Activated gamma-delta T cell treated with Interleukin-2 at 50 U/mL for 16 hours (primary cell): Measurements from ENCODE around the gene SYTL3.

Source experiments
- DNase-seq: peaks from one replicate; pipeline ENCODE4 v3.0.0-alpha.2; 2020

SYTL3 gene

DNA sequence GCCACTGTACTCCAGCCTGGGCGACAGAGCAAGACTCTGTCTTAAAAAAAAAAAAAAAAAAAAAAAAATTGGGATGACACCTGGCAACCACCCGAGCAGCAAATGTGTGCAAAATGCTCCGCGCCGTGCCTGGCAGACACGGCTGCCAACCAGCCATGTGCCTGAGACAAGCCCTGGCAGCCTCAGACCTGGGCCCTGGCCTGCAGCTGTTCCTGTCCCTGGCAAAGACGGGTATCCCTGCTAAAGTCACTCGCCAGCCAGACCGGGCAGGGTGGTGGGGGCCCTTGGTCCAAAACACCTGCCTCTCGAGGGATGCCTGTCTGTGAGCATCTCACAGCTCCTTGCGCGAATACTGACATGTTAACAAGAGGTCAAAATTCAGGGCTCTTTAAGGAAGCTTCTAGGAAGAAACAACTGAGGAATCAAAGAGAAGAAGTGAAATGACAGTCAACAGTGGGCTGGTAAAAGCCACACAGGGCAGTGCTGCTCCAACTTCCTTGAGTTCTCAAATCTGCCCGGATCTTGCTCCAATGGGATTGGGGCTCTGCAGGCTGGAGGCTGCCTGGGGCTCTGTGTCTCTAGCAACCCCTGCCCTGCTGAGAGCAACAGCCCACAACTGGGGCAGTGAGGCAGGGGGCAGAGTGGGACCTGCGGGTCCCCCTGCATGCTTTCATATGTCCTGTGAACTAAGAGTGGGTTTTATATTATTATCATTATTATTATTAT, 53.4 kb downstream of the SYTL3 start:
- DNase-seq: no peak

DNA sequence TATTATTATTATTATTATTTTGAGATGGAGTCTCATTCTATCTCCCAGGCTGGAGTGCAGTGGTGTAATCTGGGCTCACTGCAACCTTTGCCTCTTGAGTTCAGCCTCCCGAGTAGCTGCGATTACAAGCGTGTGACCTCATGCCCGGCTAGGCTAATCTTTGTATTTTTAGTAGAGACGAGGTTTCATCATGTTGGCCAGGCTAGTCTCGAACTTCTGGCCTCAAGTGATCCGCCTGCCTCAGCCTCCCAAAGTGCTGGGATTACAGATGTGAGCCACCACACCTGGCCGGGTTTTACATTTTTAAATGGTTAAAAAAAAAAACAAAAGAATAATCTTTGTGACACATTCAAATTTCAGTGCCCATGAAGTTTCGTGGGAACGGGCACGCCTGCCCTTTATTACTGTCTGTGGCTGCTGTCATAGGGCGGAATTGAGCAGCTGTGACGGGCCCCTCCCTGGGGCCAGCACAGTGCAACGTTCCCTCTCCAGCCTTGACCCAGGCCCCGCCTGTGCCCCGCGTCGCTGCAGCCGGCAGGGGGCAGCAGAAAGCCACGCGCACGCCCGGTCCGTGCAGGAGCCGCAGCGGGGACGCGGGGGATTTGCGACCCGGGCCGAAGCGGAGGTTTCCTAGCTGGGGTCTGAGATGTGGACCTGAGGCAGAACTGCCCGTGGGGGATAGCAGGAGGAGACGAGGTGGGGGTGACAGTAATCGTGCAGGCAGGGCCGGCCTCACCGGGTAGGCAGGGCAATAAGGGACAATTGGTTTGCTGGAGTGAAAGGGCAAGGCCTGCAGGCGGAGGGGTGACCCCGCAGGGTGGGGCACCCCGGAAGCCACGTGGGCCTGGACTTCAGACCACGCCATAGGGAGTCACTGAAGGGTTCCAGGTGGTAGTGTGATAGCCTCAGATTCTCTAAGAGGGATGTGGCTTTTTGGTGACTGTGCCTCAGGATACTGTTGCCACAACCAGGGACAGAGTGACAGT, 54.3 kb downstream of the SYTL3 start:
- DNase-seq: peak; percentile 74

DNA sequence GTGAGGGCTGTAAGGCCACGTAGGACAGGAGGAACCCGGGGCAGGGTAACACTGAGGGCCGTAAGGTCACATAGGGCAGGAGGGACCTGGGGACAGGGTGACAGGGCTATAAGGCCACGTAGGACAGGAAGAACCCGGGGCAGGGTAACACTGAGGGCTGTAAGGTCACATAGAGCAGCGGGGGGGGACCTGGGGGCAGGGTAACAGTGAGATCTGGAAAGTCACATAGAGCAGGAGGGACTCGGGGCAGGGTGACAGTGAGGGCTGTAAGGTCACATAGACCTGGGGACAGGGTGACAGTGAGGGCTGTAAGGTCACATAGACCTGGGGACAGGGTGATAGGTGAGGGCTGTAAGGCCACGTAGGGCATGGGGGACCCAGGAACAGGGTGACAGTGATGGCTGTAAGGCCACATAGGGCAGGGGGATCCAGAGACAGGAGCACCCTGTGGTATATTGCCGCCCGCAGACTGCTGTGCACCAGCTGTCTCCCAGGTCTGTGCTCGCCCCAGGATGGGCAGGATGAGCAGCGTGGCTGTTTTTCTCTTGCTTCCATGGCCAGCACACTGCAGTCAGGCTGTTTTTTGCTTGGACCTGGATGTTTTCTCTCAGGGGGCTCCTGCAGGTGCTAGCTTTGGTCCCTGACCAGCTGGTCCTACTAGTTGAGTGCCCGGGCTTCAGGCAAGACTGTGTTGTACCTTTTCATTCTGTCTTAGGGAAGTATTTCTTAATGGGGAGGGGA, 55.7 kb downstream of the SYTL3 start:
- no peak for DNase-seq

DNA sequence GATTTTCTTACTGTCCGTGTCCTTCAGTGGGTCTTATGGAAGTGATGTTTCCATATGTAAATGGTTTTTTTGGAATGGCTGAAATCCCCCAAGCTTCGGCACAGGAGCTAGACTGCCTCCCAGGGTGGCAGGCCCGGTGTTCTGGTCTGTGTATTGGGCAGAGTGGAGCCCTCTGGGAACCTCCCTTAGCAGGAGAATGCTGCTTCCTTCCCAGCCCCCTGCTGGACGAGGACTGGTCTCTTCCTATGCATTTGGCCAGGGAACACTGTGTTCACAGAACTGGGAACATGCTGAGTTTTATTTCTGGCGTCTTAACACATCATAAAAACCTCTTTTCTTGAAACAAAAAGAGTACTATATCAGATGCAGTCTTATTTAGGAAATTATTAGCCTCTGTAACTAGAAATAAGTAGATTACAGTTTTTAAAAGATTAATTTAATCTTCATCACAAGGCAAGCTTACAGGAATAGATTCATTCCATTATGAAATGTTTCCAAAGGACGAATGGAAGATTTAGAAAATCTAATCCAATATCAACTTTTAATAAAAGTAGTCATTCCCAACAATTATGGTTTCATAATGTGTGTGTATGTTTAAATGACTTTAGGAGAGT, 56.6 kb downstream of the SYTL3 start:
- DNase-seq: no peak

DNA sequence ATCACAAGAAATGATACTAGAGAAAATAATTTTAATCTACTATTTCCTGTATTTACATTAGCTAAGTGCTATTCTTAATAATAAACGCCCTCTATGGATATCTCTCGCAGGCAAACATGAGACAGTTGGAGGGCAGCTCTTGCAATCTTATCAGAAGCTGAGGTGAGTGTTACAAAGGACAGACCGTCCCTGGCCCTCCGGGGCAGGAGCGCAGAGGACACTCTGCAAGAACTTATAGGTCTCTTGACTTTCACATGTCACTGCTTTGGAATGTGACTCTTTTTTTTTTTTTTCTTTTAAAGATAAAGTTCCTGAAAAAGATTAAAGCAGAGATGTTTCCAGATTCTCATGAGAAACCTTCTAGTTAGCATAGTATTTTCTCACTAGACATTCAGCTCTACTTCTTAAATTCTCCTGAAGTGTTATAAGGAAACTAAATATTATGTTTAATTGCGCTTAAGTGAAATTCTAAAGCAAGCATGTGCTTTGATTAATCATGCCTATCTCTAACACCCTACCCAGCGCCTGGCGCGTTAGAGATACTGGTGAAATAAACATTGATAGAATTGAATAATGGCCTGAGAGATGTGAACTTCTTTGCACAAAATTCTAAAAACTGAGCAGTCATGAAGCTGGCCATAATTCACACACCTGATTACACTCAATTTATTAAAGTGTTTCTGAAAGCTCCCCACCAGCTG, 57.4 kb downstream of the SYTL3 start:
- no peak for DNase-seq

DNA sequence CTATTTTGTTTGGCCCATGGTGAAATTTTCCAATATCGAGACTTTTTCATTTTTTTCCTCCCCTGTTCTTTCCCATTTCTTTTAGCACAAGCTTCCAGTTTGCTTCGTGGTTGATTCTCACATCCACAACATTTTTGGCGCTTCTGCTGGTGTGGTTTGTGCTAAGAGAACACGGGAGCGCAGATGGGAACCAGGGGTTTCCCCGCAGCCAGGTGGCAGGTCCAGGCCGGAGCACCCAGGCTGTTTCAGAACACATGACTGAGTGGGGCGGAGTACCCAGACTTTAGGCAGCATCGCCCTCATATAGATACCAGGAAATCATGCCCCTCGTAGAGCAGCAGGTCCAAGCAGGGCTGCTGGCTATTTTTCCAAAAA, 58.0 kb downstream of the SYTL3 start:
- DNase-seq: no peak

DNA sequence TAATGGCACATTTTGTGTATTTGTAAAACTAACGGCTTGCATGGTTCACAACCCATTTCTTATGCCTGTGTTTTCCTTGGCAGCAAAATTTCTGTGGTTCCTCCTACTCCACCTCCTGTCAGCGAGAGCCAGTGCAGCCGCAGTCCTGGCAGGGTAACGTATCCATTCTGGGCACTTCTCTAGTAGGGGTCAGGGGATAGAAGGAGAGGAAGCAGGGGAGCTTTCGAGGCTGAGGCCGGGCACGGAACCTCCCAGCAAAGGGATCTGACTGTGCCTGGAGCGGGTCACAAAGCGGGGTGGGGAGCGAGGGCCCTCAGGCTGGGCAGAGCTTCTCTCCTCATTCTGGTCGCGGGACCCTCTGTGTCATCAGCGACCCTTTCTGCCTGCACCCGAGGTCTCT, 58.4 kb downstream of the SYTL3 start:
- DNase-seq: no peak

DNA sequence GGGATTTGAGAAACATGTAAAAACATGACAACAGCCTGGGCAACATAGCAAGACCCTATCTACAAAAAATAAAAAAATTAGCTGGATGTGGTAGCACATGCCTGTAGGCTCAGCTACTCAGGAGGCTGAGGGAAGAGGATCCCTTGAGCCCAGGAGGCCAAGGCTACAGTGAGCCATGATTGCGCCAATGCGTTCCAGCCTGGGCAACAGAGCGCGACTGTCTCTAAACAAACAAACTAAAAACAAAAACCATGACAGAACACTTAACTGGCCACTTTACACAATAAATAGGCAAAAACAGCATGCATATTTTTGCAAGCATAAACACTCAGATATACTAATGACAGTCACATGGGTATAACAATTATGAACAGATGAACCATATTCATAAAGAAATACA, 60.0 kb downstream of the SYTL3 start:
- no peak for DNase-seq

DNA sequence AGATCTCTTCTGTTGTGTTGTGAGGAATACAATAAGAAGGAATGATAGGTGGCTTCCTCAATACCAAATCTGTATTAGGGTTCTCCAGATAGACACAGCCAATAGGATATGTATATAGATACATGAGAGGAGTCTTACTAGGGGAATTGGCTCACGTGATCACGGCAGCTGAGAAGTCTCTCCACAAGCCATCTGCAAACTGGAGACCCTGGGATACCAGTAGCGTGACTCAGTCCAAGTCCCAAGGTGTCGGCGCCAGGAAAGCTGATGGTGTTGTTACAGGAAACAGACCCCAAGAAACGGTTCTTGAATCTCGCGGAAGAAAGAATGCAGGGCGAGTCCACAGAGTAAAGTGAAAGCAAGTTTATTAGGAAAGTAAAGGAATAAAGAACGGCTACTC, 61.4 kb downstream of the SYTL3 start:
- no peak for DNase-seq

DNA sequence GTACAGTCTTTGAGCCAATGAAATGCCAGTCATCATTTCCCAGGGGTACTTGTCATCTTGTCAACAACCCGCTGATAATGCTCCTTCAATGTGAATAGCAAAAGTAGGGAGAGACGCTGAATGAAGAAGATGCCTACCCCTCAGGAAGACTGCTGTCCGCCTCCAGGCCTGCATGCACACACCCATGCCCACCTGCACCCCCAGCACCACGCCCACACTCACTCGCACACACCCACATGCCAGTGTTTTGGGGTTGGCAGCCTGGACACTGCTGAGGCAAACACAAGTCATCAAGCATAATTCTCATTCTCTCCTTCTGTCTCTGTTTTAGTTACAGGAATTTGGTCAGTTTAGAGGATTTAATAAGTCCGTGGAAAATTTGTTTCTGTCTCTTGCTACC, 63.6 kb downstream of the SYTL3 start:
- no peak for DNase-seq

DNA sequence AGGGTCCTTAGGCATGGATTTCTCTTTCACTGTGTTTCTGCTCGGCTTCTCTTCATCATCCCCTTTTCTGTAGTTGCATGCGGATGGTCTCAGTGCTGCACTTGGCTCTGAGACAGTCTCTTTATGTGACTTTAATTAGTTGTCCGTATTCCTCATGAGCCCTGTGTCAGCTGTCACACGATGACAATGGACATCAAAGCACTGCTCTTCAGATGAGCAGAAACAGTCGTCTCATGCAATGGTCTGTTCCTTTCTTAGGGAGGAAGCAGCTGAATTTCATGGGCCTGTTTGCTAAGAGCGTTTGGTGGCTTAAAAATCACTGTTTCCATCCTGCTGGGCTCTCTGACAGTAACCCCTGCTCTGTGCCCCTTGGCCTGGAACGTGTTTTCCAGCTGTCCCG, 64.9 kb downstream of the SYTL3 start:
- no peak for DNase-seq

DNA sequence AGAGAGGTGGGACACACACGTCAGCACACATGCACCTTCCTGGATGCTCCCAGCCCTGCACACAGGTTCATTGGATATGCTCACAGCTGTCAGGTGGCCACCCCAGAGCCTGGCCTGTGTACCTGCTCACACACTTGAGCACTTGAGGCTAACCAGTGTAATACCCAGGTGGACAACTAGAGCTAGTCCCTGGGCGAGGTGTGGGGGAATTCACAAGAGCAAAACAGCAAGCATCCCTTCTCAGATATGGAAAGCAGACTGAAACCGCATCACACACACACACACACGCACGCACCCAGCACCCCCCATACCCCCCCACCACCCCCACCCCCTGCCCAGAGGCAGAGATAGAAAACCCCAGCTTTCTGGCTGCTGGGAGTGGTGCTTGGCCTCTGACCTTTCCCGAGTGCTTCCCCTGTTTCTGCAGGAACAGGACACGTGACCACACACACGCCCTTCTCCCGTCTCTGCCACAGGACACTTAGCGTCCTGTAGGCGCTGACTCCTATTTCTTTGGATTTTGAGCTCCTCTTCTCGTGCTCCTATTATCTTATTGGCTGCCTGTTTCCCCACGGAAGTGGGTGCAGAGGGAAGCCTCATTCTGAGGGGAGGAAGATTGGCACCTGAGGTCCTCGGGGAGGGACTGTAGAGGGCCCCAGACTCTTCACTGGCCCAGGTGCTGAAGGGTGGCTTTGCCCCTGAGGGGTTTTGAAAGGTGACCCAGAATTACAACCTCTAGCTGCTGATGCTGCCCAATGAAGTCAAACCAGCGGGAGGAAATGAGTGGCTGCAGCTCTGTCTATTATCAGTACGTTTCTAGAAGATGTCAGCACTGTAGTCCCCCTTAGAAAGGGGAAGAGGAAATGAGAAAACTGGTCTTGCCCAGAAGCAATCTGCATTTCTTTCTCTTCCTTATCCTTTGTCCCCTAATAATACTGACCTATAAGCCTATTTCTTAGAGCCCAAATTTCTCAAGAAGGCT, 65.8 kb downstream of the SYTL3 start:
- DNase-seq: no peak

DNA sequence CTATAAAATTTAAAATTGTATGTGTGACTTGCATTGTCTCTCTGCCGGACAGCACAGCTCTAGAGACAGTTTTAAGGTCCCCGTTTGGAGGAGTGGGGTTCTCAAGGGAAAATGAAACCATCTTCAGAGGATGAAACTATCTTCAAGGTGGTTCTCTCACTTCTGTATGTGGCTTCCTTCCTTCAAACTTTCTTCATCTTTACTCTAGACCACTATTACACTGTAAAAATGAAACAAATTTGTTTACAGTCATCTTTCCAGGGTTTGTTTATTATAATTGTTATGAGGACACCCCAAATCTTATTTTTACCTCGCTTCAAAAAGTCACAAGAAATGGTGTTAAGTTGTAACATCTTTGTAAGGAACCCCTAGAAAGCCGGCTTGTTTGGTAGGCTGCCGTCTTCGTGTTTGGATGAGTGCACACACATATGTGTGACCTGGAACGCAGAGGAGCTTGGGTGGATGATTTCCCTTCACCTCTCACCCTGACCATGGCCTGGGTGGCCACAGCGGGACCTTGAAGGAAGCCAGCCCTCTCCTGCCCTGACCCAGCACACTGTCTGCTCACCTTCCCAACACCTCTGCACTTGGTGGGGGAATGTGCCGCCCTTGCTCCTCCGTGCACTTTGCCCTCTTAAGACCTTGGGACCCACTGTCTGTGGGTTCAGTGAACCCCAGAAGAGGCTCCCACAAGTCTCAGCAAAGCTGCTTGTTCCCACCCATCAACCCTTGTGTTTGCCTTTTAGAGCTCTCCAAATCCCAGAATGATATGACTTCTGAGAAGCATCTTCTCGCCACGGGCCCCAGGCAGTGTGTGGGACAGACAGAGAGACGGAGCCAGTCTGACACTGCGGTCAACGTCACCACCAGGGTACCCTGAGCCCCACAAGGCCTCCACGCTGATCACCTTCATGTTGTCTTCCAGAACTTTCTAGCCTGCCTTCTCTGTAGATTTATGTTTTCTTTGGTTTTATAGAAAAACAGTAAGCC, 67.8 kb downstream of the SYTL3 start:
- DNase-seq: peak; percentile 19

DNA sequence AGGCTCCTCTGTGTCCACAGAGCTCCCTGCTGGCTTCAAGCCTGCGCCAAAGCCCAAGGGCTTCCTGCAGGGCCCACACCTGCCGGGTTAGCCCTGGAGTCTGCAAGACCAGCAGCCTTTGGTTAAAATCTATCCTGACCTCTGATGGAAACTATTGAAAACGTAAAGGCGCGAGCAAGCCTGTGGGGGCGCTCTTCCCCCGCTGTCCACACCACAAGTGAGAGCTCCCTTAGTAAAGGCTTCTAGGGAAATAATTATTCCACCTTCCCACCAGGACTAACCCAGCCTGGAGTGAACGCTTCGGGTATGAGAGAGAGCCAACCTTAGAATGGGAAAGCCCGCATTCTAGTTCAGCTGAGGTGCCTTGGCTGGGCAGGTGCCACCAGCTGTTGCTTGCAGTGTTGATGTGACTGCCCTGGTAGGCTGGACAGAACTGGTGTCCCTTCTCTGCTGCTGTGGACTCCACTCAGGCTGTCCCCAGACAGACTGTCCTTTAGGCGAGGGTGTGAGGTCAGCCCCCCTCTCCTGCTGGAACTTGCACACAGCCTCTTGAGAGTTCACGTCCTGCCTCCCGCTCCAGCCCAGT, 68.7 kb downstream of the SYTL3 start:
- no peak for DNase-seq

DNA sequence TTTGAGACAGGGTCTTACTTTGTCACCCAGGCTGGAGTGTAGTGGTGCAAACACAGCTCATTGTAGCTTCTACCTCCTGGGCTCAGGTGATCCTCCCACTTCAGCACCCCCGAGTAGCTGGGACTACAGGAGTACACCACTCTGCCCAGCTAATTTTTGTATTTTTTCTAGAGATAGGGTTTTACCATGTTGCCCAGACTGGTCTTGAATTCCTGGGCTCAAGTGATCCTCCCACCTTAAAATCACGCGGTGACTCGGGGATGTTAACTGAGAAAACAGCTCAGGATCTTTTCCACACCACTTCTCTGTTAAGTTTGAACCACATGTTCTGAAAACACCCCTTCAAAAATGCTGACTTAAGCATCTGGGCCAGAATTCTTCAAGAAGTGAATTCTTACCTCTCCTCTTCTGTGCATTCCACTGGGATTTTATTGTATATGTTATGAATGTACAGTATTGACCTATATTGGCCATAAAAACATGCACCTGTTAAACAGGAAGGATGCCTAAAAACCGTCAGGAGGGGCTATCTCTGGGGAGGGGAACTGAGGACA, 72.4 kb downstream of the SYTL3 start:
- DNase-seq: no peak

DNA sequence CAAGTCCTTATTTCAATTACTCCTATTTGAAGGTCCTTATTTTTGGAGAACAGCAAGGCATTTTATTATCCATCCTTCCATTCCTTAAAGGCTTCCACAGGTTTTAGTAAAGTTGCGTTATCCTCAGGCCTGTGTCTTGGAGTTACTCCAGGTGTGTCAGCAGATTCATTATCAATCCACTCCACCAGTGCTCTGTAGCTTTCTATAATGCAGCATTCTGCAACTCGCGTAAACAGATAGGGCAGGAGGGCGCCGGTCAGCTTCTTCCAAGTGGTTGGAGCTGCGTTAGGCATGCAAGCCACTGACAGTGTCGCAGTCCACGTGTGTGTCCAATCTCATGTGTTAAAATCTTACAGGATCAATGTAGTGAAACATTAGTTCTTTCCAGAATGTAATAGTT, 75.8 kb downstream of the SYTL3 start:
- DNase-seq: no peak

DNA sequence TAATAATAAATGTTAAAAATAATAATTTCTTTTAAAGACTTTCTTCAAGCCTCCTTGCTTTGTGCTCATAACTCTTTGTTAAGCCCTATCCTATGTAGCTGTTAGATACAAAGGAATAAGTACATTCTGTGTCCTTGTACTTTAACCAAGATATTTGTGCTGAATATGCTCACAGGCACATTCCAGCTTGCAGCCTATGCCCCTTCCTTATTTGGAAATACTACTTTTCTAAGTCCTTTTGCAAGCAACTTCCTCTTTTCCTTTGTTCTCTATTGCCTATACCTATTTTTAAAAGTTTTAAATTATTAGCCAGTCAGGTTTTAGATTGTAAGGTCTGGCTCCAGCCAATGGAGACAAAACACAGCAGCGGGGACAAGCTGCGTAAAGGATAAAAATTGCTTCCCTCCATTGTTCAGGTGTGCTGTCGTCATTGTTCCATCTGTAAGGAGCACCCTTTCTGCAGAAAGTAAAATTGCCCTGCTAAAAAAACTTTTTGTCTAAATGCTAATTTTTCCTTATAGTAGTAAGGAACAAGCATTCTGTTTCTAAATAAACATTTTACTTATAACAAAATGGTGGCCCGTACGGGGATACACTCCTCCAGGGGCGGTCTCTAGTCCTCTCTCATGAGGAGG, 80.2 kb downstream of the SYTL3 start:
- DNase-seq: no peak

DNA sequence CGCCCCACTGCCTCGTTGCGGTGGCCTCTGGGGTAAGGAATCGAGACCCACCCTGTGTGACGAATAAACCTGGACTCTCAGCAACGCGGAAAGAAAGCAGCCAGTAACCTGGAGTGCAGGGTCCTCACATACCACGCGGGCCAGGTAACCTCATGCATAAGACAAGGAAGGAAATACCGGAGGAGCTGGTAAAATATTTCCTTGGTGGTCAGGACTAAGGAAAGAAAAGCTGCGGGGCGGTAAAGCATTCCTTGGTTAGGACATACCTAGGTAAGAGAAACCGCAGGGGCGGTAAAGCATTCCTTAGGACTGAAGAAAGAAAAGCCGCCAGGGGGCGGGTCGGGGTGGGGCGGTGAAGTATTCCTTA, 80.7 kb downstream of the SYTL3 start:
- DNase-seq: no peak

DNA sequence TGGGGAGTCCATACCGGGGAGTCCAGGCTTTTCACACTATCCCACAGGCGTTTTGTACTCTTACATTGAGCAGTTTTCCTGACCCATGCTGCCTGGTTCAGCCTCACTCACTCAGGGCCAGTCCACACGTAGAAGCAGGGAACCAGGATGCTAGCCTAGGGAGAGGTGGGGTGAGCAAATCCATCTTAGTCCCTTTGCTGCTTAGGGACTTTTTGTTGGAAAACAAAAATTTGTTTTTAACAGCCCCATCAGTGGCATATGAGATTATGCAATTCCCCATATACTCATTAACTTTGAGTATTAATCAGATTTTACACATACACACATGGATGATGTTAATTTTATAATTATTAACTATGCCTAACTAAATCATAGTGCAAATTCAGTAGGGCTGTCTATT, 85.2 kb downstream of the SYTL3 start:
- no peak for DNase-seq
